GM12801 (cell line): Measurements from ENCODE around the gene MID1.

Experiments used
- TF ChIP-seq, protein P1 (sequence below): IDR thresholded peaks from one replicate; pipeline ENCODE4 v1.5.1; 2011; ENCODE audit warnings: control low read depth; ENCODE audit not compliant: insufficient read length; ENCODE audit errors: extremely low read depth

Gene MID1

DNA sequence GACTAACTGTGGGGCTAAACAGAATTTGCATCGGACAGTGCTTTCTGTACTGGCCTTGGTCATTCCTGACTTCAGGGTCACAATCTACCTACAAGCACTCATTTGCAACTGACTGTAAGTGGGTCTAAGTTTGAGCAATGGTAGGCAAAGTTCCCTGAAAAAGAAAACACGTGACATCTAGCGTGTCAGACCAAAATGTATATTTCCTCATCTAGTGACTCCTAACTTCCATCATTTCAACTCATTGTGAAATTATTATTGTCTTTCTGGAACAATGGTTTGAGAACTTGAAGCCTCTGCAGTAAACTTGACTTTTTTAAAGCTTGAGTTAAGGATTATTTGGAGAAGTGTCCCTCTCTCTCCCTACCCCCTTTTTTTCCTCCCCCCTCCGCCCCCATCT, 113.6 kb downstream of the MID1 start:
- TF ChIP-seq, protein P1, sequence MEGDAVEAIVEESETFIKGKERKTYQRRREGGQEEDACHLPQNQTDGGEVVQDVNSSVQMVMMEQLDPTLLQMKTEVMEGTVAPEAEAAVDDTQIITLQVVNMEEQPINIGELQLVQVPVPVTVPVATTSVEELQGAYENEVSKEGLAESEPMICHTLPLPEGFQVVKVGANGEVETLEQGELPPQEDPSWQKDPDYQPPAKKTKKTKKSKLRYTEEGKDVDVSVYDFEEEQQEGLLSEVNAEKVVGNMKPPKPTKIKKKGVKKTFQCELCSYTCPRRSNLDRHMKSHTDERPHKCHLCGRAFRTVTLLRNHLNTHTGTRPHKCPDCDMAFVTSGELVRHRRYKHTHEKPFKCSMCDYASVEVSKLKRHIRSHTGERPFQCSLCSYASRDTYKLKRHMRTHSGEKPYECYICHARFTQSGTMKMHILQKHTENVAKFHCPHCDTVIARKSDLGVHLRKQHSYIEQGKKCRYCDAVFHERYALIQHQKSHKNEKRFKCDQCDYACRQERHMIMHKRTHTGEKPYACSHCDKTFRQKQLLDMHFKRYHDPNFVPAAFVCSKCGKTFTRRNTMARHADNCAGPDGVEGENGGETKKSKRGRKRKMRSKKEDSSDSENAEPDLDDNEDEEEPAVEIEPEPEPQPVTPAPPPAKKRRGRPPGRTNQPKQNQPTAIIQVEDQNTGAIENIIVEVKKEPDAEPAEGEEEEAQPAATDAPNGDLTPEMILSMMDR = no peak

DNA sequence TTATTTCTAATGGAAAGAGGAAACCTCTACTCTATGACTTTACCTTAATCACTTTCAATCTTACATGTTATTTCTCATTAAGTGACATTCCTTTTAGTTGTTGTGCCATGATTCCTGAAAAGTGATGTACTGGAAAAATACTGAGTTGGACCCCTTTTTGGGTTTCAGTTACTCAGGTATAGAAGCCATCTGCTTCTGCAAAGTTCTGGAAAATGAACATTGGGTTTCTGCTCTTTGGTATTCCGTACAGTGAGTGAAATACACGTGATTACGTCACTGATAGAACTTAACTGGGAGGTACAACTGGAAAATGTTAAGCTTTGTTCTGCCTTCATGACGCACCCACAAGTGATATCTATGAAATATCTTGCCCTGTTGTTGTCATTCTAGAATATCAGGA, 114.7 kb downstream of the MID1 start:
- TF ChIP-seq, protein P1 = no peak

DNA sequence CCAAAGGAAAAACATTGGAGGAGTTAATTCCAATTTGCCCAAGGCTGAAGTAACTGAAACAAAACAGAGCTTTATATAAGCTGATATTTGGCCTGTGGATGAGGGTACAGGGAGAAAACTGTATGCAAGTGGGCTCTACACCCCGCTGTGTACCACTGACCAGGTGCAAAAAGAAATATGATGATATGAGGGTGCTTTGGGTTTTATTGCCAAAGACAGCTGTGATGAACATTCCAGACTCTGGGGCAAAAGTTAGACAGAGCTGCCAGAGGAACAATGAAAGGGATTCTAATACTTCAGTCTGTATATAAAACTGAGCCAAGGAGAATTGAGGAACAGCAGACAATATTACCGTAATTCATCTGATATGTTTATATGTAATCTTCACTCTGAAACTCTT, 117.4 kb downstream of the MID1 start:
- TF ChIP-seq, protein P1 = no peak

DNA sequence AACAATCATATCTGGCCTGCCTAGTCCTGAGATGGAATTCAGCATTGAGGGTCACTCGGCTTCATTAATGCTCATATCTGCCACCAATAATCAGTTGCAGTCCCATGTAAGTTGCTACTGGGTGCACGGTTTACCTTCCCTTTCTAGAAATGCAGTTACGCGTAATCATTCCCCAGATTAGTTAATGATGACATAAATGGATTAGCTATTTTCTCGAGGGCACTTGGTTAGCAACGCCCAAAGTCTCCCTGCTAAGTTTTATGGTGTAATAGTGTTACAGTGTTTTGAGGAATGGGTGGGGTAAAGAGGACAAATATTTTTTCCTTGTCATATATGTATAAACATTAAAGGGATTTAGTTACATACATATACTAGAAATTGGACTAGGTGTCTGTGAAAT, 118.8 kb downstream of the MID1 start:
- TF ChIP-seq, protein P1 = no peak

DNA sequence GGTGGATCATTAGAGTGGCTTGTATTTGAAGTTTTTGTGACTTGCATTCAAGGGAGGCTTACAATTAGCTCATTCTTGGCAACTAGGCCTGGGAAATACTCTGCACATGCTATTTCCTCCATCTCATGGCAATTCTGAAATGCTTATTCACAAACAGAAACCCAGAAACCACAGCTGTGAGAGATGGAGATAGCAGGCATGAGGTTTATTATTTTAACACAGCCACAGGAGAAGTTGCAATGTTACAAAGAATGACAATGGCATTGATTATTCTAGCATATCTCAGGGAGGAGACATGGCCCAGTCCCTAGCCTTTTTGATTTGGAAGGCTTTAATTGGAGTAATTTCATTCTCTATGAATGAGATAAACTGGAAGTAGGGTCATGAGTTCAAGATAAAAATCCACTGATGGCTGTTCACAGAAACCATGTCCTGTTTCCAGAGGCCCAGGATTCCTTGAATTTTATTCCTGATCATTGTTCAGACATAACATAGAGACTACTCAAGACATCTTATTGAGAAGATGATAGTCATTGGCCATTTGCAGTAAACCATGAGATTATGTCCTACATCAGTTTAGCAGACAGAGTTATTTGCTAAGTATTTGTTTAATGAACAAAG, 123.9 kb downstream of the MID1 start:
- TF ChIP-seq, protein P1 = no peak

DNA sequence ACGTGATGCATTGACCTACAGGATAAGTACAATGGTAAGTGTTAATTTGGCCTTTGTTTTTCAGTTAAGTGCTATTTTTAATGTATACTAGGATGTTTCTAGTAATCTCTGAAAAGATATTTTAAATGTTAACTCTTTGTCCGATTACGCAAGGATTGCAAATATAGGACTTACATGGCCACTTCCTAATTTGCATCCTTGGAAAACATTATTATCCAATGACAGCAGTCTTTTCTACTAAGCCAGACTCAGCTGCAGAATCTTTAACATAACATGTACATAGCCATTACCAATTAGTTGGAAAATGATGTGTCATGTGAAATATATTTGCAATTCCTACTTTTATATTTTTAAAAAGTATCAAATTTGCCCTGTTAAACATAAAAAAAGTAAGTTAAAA, 124.7 kb downstream of the MID1 start:
- TF ChIP-seq, protein P1 = no peak

DNA sequence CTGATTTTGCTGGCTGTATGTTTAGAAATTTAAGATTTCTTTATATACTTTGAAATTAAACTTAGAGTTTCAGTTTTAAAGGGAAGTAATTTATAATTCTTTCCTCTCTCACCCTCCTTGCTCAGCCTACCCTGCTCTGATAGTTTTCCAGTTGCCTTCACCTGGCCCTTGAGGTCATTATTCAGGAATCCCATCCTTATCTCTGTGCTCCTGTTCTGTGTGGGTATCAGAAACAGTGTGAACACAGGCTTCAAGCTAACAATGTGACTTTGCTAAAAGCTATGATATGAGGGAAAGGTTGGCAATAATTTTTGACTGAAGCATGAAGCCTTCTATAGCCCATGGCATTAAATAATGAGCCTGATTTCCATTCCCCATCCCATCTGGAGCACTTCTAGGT, 128.1 kb downstream of the MID1 start:
- TF ChIP-seq, protein P1 = no peak
